GM12892 (cell line): ENCODE data around the gene PKD2L1.

Experiments
- POLR2AphosphoS5 ChIP-seq: IDR thresholded peaks from 2 replicates; pipeline ENCODE4 v1.6.1; 2011; ENCODE audit warnings: low read depth, low read length, control low read depth
- TAF1 ChIP-seq: IDR thresholded peaks from 2 replicates; pipeline ENCODE4 v1.6.1; 2011; ENCODE audit warnings: low read depth, mild to moderate bottlenecking, control low read depth, low read length, borderline replicate concordance

GRCh38 chr10:100338434-100339036, 8.5 kb upstream of the PKD2L1 start:
- no peak for TF ChIP-seq POLR2AphosphoS5
- TF ChIP-seq TAF1: no peak
